ENCODE results near the gene ARGFX. TPM values are rescaled to one million over a fixed set of nuclear protein-coding genes. Genes with fewer than 3 reads are reported as not detected.

The ARGFX gene
- total RNA-seq, 2 experiments from 2014 or later, result not detected

DNA sequence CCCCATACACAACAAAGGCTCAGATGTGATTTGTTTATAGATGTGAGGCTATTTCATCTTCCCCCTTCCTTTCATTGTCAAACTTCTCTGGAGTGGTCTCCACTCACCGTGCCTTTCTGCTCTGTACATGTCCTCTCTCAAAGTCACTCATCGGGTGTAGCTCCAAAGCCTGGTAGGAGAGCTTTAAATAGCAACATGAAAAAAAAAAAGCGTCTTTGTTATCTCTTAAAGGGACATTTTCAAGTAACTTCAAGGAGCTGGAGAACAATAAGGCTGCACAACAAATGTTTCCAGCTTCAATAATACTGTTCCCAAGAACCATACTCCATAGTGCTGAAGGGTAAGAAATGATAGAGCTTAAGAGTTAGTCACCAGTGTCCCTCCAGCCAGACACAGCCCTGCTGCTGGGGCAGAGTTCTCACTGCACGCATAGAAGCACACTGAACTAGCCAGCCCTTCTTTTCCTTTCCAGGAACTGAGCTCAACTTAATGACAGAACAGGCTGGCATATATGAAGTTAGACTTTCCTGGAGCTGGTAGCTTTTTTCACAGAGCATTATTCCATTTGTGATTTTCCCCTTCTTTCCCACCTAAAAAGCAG, 33.6 kb downstream of the ARGFX start:
- Histone ChIP-seq H4K20me1 (ENCODE audit: insufficient read depth, low read length) (no peaks in the 10 kb centered on the region), H3K9me2 (ENCODE audit: insufficient read depth, low read length) (no peaks in the 10 kb centered on the region), H3K4me3 (ENCODE audit: low read depth, low read length, poor library complexity, severe bottlenecking) (no peak overlapping the region), H2AFZ (ENCODE audit: low read length) (no peak overlapping the region), H3K27ac (ENCODE audit: low read depth, low read length, poor library complexity, severe bottlenecking) (no peak overlapping the region), H3K4me2 (ENCODE audit: low read length) (no peak overlapping the region), H3K9me3 (ENCODE audit: low read length) (no peaks in the 10 kb centered on the region), H3K79me2 (ENCODE audit: insufficient read depth, low read depth, low read length) (no peaks in the 10 kb centered on the region), H3K36me3 (ENCODE audit: insufficient read depth, low read length) (no peaks in the 10 kb centered on the region), H3K4me1 (ENCODE audit: insufficient read depth, low read length, poor library complexity, severe bottlenecking) (no peaks in the 10 kb centered on the region)
- POLR2A ChIA-PET, result interaction anchor here (0.6 to 1.2 kb wide), 8 partner anchors 8 to 615 kb away, joined by 3 to 8 read pairs (median 3); partner anchors contain the start of gene FBXO40
- BruUV-seq (replicated peaks), result no TSS peak
- CTCF ChIA-PET (ENCODE audit: unreplicated experiment), result no interaction called here
- TF ChIP-seq, protein P1, sequence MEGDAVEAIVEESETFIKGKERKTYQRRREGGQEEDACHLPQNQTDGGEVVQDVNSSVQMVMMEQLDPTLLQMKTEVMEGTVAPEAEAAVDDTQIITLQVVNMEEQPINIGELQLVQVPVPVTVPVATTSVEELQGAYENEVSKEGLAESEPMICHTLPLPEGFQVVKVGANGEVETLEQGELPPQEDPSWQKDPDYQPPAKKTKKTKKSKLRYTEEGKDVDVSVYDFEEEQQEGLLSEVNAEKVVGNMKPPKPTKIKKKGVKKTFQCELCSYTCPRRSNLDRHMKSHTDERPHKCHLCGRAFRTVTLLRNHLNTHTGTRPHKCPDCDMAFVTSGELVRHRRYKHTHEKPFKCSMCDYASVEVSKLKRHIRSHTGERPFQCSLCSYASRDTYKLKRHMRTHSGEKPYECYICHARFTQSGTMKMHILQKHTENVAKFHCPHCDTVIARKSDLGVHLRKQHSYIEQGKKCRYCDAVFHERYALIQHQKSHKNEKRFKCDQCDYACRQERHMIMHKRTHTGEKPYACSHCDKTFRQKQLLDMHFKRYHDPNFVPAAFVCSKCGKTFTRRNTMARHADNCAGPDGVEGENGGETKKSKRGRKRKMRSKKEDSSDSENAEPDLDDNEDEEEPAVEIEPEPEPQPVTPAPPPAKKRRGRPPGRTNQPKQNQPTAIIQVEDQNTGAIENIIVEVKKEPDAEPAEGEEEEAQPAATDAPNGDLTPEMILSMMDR (conservative IDR thresholded peaks at IDR 0.05; ENCODE audit: low read length), result no peak
- TF ChIP-seq EZH2phosphoT487 (IDR thresholded peaks at IDR 0.05; ENCODE audit: borderline replicate concordance, low read depth, low read length), result no peak
- no peak for DNase-seq (ENCODE audit: low spot score)
- intact Hi-C loops (cut with micrococcal nuclease; ENCODE audit: unreplicated experiment), result no loop called here

- H3K4me2 ChIP-seq (ENCODE audit: low read length), result no peak overlapping the region
- ChIA-PET CTCF (ENCODE audit: unreplicated experiment) (no interaction called here), POLR2A (interaction anchor here (0.6 to 1.7 kb wide), 4 partner anchors 15 to 695 kb away, joined by 3 to 5 read pairs (median 4); no protein-coding TSS in a partner anchor)
- DNase-seq (ENCODE audit: low spot score), result no peak
- no peaks in the 10 kb centered on the region for H3K4me1 ChIP-seq (ENCODE audit: insufficient read depth, low read length, poor library complexity, severe bottlenecking)
- no peak overlapping the region for H3K27ac ChIP-seq (ENCODE audit: low read depth, low read length, poor library complexity, severe bottlenecking)
- no peak overlapping the region for H2AFZ ChIP-seq (ENCODE audit: low read length)
- no TSS peak for BruUV-seq (replicated peaks)
- H4K20me1 ChIP-seq (ENCODE audit: insufficient read depth, low read length), result no peaks in the 10 kb centered on the region
- H3K4me3 ChIP-seq (ENCODE audit: low read depth, low read length, poor library complexity, severe bottlenecking), result no peak overlapping the region
- no peaks in the 10 kb centered on the region for H3K9me3 ChIP-seq (ENCODE audit: low read length)
- intact Hi-C loops (cut with micrococcal nuclease; ENCODE audit: unreplicated experiment), result no loop called here
- H3K79me2 ChIP-seq (ENCODE audit: insufficient read depth, low read depth, low read length), result no peaks in the 10 kb centered on the region
- H3K9me2 ChIP-seq (ENCODE audit: insufficient read depth, low read length), result no peaks in the 10 kb centered on the region
- TF ChIP-seq, protein P1 (conservative IDR thresholded peaks at IDR 0.05; ENCODE audit: low read length), result no peak
- TF ChIP-seq EZH2phosphoT487 (IDR thresholded peaks at IDR 0.05; ENCODE audit: borderline replicate concordance, low read depth, low read length), result no peak
- H3K36me3 ChIP-seq (ENCODE audit: insufficient read depth, low read length), result no peaks in the 10 kb centered on the region
Observed at GRCh38 chr3:121604759-121605158, 37.0 kb downstream of the ARGFX start.

DNA sequence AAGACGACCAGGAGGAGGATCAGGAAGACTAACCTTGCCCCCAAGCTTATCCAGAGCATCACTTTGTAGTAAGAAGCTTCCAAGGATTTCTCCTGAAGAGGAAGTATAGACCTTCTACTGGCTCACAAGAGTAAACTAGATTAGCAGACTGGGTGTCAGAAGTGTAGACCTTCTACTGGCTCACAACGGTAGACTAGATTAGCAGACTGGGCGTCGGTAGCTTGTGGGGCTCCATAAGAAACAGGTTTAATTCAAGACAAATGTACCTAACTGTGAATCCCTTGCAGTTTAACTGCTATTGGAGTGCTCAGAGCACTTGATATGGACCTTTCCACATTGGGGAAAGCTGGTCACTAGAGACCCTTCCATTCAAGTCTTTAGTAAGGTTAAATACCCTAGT, 38.4 kb downstream of the ARGFX start:
- Histone ChIP-seq H3K27ac (ENCODE audit: low read depth, low read length, poor library complexity, severe bottlenecking) (no peak overlapping the region), H3K4me2 (ENCODE audit: low read length) (no peak overlapping the region), H3K4me1 (ENCODE audit: insufficient read depth, low read length, poor library complexity, severe bottlenecking) (no peaks in the 10 kb centered on the region), H4K20me1 (ENCODE audit: insufficient read depth, low read length) (no peaks in the 10 kb centered on the region), H3K79me2 (ENCODE audit: insufficient read depth, low read depth, low read length) (no peaks in the 10 kb centered on the region), H2AFZ (ENCODE audit: low read length) (no peak overlapping the region), H3K36me3 (ENCODE audit: insufficient read depth, low read length) (no peaks in the 10 kb centered on the region), H3K4me3 (ENCODE audit: low read depth, low read length, poor library complexity, severe bottlenecking) (no peak overlapping the region), H3K9me3 (ENCODE audit: low read length) (no peaks in the 10 kb centered on the region), H3K9me2 (ENCODE audit: insufficient read depth, low read length) (no peaks in the 10 kb centered on the region)
- intact Hi-C loops (cut with micrococcal nuclease; ENCODE audit: unreplicated experiment), result no loop called here
- DNase-seq (ENCODE audit: low spot score), result no peak
- ChIA-PET POLR2A (no interaction called here), CTCF (ENCODE audit: unreplicated experiment) (no interaction called here)
- no TSS peak for BruUV-seq (replicated peaks)
- no peak for TF ChIP-seq EZH2phosphoT487 (IDR thresholded peaks at IDR 0.05; ENCODE audit: borderline replicate concordance, low read depth, low read length)
- TF ChIP-seq, protein P1 (conservative IDR thresholded peaks at IDR 0.05; ENCODE audit: low read length), result no peak

All from OCI-LY7 (cell line).